ENCODE measurements around the gene ITIH6.

Gene ITIH6

GRCh38 chrX:54711735-54712134 is 86.3 kb downstream of the ITIH6 start:
- DNase-seq = no peak

- DNase-seq = no peak
Observed at GRCh38 chrX:54710920-54711319, 87.1 kb downstream of the ITIH6 start.

GRCh38 chrX:54708404-54708803 is 89.7 kb downstream of the ITIH6 start:
- no peak for DNase-seq

All from hypothalamus (tissue), 51 donors.